SK-N-MC (cell line): ENCODE data around the gene GATA6.
"Not testable (repeated sequence)": the region's sequence is repeated elsewhere in the genome, so short reads cannot be mapped to it uniquely, and the experiment has no call there.

Source experiments
- DNase-seq: peaks from one replicate; pipeline ENCODE4 v3.0.0-alpha.2; 2011; ENCODE audit warnings: low read depth, low spot score
- H3K27ac ChIP-seq: fragments of 200-600 bp; sonication (generic); 2 replicates; pipeline ENCODE4 v1.5.1; 2016; ENCODE audit warnings: mixed run types
- H3K36me3 ChIP-seq: fragments of 200-600 bp; sonication (generic); 2 replicates; pipeline ENCODE4 v1.6.1; 2017; ENCODE audit warnings: antibody characterized with exemption, low read length, mixed read lengths; ENCODE audit not compliant: insufficient read depth
- H3K4me3 ChIP-seq: fragments of 200-600 bp; sonication (generic); 2 replicates; pipeline ENCODE4 v1.5.1; 2016
- H3K9ac ChIP-seq: fragments of 200-600 bp; sonication (generic); 2 replicates; pipeline ENCODE4 v1.8.0; 2017; ENCODE audit warnings: mixed run types, mixed read lengths; ENCODE audit not compliant: insufficient read length
- H3K9me3 ChIP-seq: fragments of 200-600 bp; sonication (generic); 2 replicates; pipeline ENCODE4 v1.6.1; 2017; ENCODE audit warnings: low read depth, mild to moderate bottlenecking, antibody characterized with exemption, low read length, moderate library complexity, mixed read lengths
- EZH2 ChIP-seq: fragments of 200-600 bp; sonication (generic); IDR thresholded peaks from one replicate; pipeline ENCODE4 v1.6.1; 2017; ENCODE audit warnings: antibody characterized with exemption
- FOXP2 ChIP-seq: optimal IDR thresholded peaks from 2 replicates; pipeline ENCODE3; 2011; ENCODE audit warnings: mild to moderate bottlenecking, moderate library complexity; ENCODE audit not compliant: insufficient read depth; ENCODE audit errors: extremely low read length, control extremely low read depth
- POLR2AphosphoS5 ChIP-seq: IDR thresholded peaks from 2 replicates; pipeline ENCODE4 v1.6.1; 2012; ENCODE audit warnings: mild to moderate bottlenecking, low read depth, low read length, borderline replicate concordance

GATA6 gene

DNA sequence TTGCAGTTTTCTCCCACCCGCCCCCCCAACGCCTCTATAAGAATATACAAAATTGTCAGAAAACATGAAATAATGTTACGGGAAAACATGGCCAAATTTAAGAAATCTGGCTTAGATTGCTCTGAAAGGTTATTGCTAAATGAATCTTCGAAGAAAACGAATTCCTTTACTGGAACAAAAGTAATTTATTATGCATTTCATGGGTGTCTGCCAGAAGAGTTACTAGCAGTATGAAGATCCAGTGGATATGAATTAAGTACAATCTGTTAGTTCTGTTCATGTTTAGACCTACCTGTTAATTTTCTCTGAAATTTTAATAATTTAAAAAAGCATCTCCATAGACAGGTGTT is 21.9 kb downstream of the GATA6 start:
- no peaks in the 10 kb centered on the region for H3K36me3 ChIP-seq
- TF ChIP-seq EZH2 (no peak), FOXP2 (no peak), POLR2AphosphoS5 (no peak)

DNA sequence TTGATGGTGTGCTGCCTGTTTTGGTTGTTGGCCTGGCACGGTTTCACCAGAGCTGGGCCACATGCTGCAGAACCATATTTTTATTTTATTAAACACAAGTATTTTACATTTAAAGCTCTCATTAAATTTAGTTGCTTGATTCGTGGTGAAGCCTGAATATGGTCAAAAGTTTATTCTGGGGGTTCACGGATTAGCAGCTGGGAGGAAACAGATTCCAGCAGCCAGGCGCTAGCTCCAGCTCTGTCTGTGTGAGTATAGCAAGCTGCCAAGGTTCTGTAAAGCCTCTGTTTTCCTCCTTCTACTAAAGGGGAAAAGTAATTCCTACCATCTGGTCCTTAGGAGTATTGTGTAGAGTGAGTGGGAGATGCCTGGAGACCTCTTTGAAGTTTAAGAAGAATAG is 22.5 kb downstream of the GATA6 start:
- TF ChIP-seq FOXP2 (no peak), POLR2AphosphoS5 (no peak), EZH2 (no peak)
- no peak overlapping the region for H3K27ac ChIP-seq
- H3K9me3 ChIP-seq = no peaks in the 10 kb centered on the region
- no peak for DNase-seq
- no peak overlapping the region for H3K4me3 ChIP-seq
- no peak overlapping the region for H3K9ac ChIP-seq
- no peaks in the 10 kb centered on the region for H3K36me3 ChIP-seq

More for the DNA sequence above, 21.9 kb downstream of the GATA6 start:
- H3K9me3 ChIP-seq = no peaks in the 10 kb centered on the region
- H3K27ac ChIP-seq = no peak overlapping the region
- no peak overlapping the region for H3K9ac ChIP-seq
- H3K4me3 ChIP-seq = no peak overlapping the region
- no peak for DNase-seq

DNA sequence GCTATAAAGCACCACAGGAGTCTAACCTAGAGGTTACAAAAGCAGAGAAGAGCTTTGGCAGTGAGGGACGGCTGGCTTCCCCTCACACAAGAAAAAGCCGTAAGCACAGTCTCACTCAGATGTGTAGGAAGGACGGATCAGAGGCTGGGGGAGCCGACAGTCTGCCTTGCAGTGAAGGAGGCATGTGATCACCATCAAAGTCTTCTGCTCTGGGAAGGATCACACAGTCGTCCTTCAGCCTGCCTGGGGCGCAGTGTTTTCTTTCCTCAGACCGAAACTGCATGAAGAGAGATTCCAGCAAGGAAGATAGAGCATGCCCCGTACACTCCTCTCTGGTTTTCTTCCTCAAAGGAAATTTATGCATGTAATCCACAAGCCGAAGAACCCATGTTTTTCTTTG is 24.1 kb downstream of the GATA6 start:
- DNase-seq = no peak
- H3K4me3 ChIP-seq = no peak overlapping the region
- H3K36me3 ChIP-seq = no peaks in the 10 kb centered on the region
- no peak for TF ChIP-seq POLR2AphosphoS5
- TF ChIP-seq EZH2 = no peak
- TF ChIP-seq FOXP2 = no peak
- no peak overlapping the region for H3K27ac ChIP-seq
- H3K9ac ChIP-seq = no peak overlapping the region
- H3K9me3 ChIP-seq = no peaks in the 10 kb centered on the region

DNA sequence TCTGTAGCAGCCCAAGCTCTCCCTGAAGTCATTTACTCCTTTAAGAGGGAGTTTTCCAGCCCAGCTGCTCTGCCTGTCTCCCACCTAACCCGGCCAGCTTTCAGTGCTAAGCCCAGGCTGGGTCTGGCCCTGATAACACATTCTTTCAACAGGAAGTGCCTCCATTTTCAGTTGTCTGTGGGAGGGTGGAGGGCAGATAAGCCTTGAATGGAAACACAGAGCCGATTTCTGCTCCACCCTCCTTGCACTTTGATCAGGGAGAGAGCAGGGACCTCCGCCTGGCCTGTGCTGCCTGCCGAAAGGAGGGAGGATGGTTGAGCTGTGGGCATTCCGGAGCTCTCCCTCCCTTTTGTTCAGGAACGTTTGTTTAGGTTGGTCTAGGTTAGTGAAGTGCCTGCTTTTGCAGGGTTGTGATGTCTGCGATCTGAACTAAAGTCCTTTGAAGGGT is 24.8 kb downstream of the GATA6 start:
- no peak overlapping the region for H3K9ac ChIP-seq
- TF ChIP-seq POLR2AphosphoS5 (no peak), FOXP2 (no peak), EZH2 (no peak)
- DNase-seq = no peak
- no peaks in the 10 kb centered on the region for H3K36me3 ChIP-seq
- H3K9me3 ChIP-seq = no peaks in the 10 kb centered on the region
- H3K4me3 ChIP-seq = no peak overlapping the region
- H3K27ac ChIP-seq = no peak overlapping the region

DNA sequence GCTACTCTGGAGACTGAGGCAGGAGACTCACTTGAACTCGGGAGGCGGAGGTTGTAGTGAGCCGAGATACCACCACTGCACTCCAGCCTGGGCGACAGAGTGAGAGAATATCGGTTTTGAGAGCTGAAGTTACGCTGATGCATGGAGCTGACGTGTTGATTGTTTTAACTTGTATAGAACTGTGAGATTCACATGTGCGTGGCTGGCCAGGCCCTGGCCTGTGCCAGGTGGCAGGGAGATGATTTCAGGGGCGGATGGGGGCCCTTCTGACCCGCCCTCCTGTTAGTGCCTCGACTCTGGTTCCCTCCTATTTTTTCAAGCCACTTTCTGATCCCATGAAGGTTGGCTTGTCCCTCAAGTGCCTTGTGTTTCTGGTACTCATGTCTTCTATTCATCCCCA is 25.7 kb downstream of the GATA6 start:
- Histone ChIP-seq H3K9ac (no peak overlapping the region), H3K36me3 (no peaks in the 10 kb centered on the region), H3K4me3 (no peak overlapping the region), H3K27ac (no peak overlapping the region), H3K9me3 (no peaks in the 10 kb centered on the region)
- no peak for TF ChIP-seq POLR2AphosphoS5
- TF ChIP-seq EZH2 = no peak
- no peak for TF ChIP-seq FOXP2
- DNase-seq = no peak

DNA sequence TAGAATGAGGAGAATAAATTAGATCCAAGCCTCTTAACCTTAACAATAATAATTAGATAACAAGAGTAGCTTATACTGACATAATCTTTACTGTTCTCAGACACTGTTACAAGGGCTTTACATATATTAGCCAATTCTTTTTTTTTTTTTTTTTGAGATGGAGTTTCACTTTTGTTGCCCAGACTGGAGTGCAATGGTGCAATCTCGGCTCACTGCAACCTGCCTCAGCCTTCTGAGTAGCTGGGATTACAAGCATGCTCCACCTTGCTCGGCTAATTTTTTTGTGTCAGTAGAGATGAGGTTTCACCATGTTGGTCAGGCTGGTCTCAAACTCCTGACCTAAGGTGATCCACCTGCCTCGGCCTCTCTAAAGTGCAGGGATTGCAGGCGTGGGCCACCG is 27.6 kb downstream of the GATA6 start:
- H3K4me3 ChIP-seq, H3K9me3 ChIP-seq, DNase-seq: not testable (repeated sequence)

DNA sequence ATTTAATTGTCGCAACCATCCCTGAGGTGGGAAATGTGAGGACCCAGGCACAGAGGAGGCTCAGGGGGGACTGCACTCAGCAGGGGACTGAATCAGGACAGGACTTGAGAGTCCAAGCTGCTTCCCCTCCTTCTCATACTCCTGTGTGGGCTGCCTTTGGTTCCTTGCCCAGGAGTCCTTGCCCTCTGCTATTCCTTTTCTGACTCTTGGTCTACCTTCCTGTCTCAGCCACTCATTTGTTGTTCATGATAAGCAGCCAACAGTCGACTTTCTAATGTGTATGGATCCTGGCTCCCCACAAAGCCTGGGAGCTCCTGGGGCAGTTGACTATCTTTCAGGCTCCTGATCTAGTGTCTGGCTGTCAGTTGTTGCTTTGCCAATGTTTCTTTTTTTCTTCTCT is 28.3 kb downstream of the GATA6 start:
- H3K27ac ChIP-seq = no peak overlapping the region
- no peak overlapping the region for H3K9ac ChIP-seq
- H3K4me3 ChIP-seq = no peak overlapping the region
- TF ChIP-seq FOXP2 = no peak
- TF ChIP-seq EZH2 = no peak
- no peak for TF ChIP-seq POLR2AphosphoS5
- H3K36me3 ChIP-seq = no peaks in the 10 kb centered on the region
- DNase-seq = no peak
- H3K9me3 ChIP-seq = no peaks in the 10 kb centered on the region

More for the DNA sequence above, 27.6 kb downstream of the GATA6 start:
- not testable (repeated sequence) for H3K9ac ChIP-seq, H3K27ac ChIP-seq, H3K36me3 ChIP-seq

DNA sequence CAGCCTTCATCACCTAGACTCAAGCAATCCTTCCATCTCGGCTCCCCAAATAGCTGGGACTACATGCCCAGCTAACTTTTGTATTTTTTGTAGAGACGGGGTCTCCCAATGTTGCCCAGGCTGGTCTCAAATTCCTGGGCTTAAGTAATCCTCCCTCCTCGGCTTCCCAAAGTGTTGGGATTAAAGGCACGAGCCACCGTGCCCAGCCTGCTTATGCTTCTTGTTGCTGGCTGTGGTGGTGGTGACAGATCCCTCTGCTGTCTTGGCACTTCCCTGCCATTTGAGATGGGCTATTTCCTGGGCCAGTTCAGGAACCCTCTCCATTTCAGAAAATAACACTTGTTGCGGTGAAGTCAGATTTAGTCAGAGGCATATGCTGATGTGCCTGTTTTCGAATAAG is 28.8 kb downstream of the GATA6 start:
- Histone ChIP-seq H3K9me3 (no peaks in the 10 kb centered on the region), H3K9ac (no peak overlapping the region), H3K27ac (no peak overlapping the region), H3K36me3 (no peaks in the 10 kb centered on the region), H3K4me3 (no peak overlapping the region)
- no peak for TF ChIP-seq POLR2AphosphoS5
- no peak for TF ChIP-seq EZH2
- no peak for TF ChIP-seq FOXP2
- no peak for DNase-seq

DNA sequence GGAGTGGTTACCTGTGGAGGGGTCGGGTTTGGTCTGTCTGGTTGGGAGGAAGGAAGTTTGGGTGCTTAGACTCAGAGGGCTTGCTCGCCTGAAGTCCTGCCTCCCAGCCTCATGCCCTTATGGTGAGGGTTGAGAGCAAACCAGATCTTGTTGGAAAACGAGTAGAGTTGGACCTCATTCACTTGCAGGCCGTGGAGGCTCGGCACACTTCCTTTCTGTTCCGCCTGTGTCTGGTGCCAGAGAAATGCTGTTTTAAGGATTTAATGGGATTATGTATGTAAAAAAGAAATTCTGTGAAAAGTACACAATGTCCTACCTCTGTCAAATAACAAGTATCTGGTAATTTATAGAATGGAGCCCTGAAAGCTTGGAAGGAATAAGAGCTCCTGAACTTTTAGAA is 29.6 kb downstream of the GATA6 start:
- H3K9me3 ChIP-seq = no peaks in the 10 kb centered on the region
- TF ChIP-seq POLR2AphosphoS5 (no peak), EZH2 (no peak), FOXP2 (no peak)
- H3K4me3 ChIP-seq = no peak overlapping the region
- no peak overlapping the region for H3K9ac ChIP-seq
- H3K27ac ChIP-seq = no peak overlapping the region
- DNase-seq = no peak
- no peaks in the 10 kb centered on the region for H3K36me3 ChIP-seq
